ENCODE data around the gene PDF.

The PDF gene

GRCh38 chr16:69351309-69352027 lies 21.1 kb upstream of the PDF start, which contains the start of gene TMED6:
TMED6 (minus strand) TSS chr16:69351786; CDS start chr16:69351753, 33 bp downstream.
- H3K4me3 ChIP-seq (replicated peaks; ENCODE audit: low read depth, low read length): no peak within 1 kb of the TSS
- TF ChIP-seq, protein P1, sequence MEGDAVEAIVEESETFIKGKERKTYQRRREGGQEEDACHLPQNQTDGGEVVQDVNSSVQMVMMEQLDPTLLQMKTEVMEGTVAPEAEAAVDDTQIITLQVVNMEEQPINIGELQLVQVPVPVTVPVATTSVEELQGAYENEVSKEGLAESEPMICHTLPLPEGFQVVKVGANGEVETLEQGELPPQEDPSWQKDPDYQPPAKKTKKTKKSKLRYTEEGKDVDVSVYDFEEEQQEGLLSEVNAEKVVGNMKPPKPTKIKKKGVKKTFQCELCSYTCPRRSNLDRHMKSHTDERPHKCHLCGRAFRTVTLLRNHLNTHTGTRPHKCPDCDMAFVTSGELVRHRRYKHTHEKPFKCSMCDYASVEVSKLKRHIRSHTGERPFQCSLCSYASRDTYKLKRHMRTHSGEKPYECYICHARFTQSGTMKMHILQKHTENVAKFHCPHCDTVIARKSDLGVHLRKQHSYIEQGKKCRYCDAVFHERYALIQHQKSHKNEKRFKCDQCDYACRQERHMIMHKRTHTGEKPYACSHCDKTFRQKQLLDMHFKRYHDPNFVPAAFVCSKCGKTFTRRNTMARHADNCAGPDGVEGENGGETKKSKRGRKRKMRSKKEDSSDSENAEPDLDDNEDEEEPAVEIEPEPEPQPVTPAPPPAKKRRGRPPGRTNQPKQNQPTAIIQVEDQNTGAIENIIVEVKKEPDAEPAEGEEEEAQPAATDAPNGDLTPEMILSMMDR (IDR thresholded peaks at IDR 0.05; ENCODE audit: low read length, missing control alignments): no peak
- DNase-seq (ENCODE audit: low read depth): no peak

- no peak overlapping the region for H3K4me3 ChIP-seq (replicated peaks; ENCODE audit: low read depth, low read length)
- TF ChIP-seq, protein P1 (IDR thresholded peaks at IDR 0.05; ENCODE audit: low read length, missing control alignments): no peak
- DNase-seq (ENCODE audit: low read depth): no peak
These were observed 20.2 kb upstream of the PDF start for GRCh38 chr16:69350536-69351133.

DNA sequence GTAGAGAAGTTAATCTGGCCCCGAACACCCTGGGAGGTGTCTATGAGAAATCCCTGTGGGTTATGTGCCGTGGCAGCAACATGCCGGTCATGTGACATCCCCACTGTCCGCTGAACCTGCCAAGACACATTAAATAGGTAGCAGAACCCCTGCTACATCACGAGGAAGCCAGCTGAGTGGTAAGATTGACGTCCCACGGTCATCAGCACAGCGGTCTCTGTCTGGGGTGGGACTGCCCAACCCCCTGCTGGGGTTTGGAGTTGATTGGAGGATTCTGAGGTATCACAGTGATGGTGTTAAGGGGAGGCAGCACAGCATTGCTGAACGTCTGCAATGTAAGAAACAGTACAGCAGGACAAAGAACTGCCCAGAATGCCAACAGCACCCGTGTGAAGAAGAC lies 19.1 kb upstream of the PDF start:
- no peak for DNase-seq (ENCODE audit: low read depth)
- H3K4me3 ChIP-seq (replicated peaks; ENCODE audit: low read depth, low read length): no peak overlapping the region
- TF ChIP-seq, protein P1 (IDR thresholded peaks at IDR 0.05; ENCODE audit: low read length, missing control alignments): no peak

- no peak for DNase-seq (ENCODE audit: low read depth)
- TF ChIP-seq, protein P1 (IDR thresholded peaks at IDR 0.05; ENCODE audit: low read length, missing control alignments): no peak
These were observed 17.8 kb upstream of the PDF start for GRCh38 chr16:69348222-69348621.

GRCh38 chr16:69346683-69347082 lies 16.3 kb upstream of the PDF start:
- no peak for DNase-seq (ENCODE audit: low read depth)
- TF ChIP-seq, protein P1 (IDR thresholded peaks at IDR 0.05; ENCODE audit: low read length, missing control alignments): no peak
- H3K4me3 ChIP-seq (replicated peaks; ENCODE audit: low read depth, low read length): no peak overlapping the region

More at GRCh38 chr16:69348222-69348621, 17.8 kb upstream of the PDF start:
- H3K4me3 ChIP-seq (replicated peaks; ENCODE audit: low read depth, low read length): no peak overlapping the region

- no peak overlapping the region for H3K4me3 ChIP-seq (replicated peaks; ENCODE audit: low read depth, low read length)
- DNase-seq (ENCODE audit: low read depth): no peak
- TF ChIP-seq, protein P1 (IDR thresholded peaks at IDR 0.05; ENCODE audit: low read length, missing control alignments): no peak
These were observed 15.5 kb upstream of the PDF start for GRCh38 chr16:69345923-69346322.

Measured in fibroblast of pulmonary artery (primary cell).